Kidney (tissue), 14 donors: ENCODE measurements around the gene KRTAP17-1. TPM values are rescaled to one million over a fixed set of nuclear protein-coding genes. Genes with fewer than 3 reads are reported as not detected.

Source experiments
- DNase-seq, 5 donors: peaks; one replicate each; pipeline ENCODE4 v3.0.0-alpha.2; 2013 to 2020
- FAIRE-seq: peaks from 2 replicates; lab custom pipeline; 2012; peaks lifted over from hg19 to GRCh38; lab: Jason Lieb, UNC
- H3K27ac ChIP-seq, 2 donors: one replicate each; pipeline ENCODE4 v1.7.0; 2013; ENCODE audit warnings: low read depth in 2 of 2, low read length in 2 of 2, inconsistent platforms in 1 of 2
- H3K27me3 ChIP-seq: one replicate; pipeline ENCODE4 v1.7.1; 2013; ENCODE audit warnings: low read length, inconsistent platforms; ENCODE audit not compliant: control insufficient read depth, insufficient read depth
- H3K36me3 ChIP-seq, 3 donors: one replicate each; pipeline versions ENCODE4 v1.7.0 to v1.7.1; 2013; ENCODE audit warnings: low read length in 3 of 3, control low read depth in 1 of 3, inconsistent platforms in 1 of 3; ENCODE audit not compliant: insufficient read depth in 3 of 3, control insufficient read depth in 2 of 3
- H3K4me1 ChIP-seq, 3 donors: one replicate each; pipeline versions ENCODE4 v1.7.0 to v1.7.1; 2013; ENCODE audit warnings: low read length in 3 of 3, inconsistent platforms in 1 of 3, low read depth in 1 of 3; ENCODE audit not compliant: control insufficient read depth in 2 of 3, insufficient read depth in 2 of 3
- H3K4me3 ChIP-seq, 3 donors: one replicate each; pipeline versions ENCODE4 v1.7.0 to v1.8.1; 2013; ENCODE audit warnings: low read length in 3 of 3, control low read depth in 1 of 3, inconsistent platforms in 1 of 3
- H3K9ac ChIP-seq, 3 donors: one replicate each; pipeline versions ENCODE4 v1.7.0 to v1.7.1; 2013; ENCODE audit warnings: low read length in 3 of 3, control low read depth in 1 of 3, inconsistent platforms in 1 of 3
- H3K9me3 ChIP-seq, 3 donors: one replicate each; pipeline versions ENCODE4 v1.7.0 to v1.7.1; 2013; ENCODE audit warnings: low read length in 3 of 3, control low read depth in 1 of 3, inconsistent platforms in 1 of 3; ENCODE audit not compliant: control insufficient read depth in 2 of 3, insufficient read depth in 1 of 3
- intact Hi-C: fragments of 100-400 bp; cut with DNase I; formaldehyde crosslinking; loops from one replicate; pipeline ENCODE4 v1.11.1; 2022
- polyA plus RNA-seq: library from polyadenylated mRNA; stranded (reverse); fragments of 350-450 nt; fragmentation: Illumina TruSeq; extraction: RNeasy Lipid Tissue Mini Kit (QIAGEN cat#74804); gene quantifications from one replicate; pipeline ENCODE4 v1.2.3, GENCODE V29; 2014; ENCODE audit warnings: low read depth, low replicate concordance; ENCODE audit not compliant: insufficient read depth
- total RNA-seq: library from RNA; stranded (reverse); fragmentation: NEBNext Ultra II Directional; extraction: Animal tissue kit (Norgen Biotek cat#: 25700); gene quantifications from one replicate; pipeline ENCODE4 v1.2.1, GENCODE V29; 2021
- TF ChIP-seq, protein P1 (sequence below): IDR thresholded peaks from 3 replicates; pipeline ENCODE4 v1.5.1; 2012; ENCODE audit warnings: mild to moderate bottlenecking, moderate library complexity, borderline replicate concordance; ENCODE audit not compliant: insufficient read depth; ENCODE audit errors: extremely low read depth
- donor health status: control.
- donor health status: control.
- donor health status: control.
- donor health status: control.
- donor health status: control.
- donor health status: DM: yes; HTN: yes; CAD: no.
- donor health status: Normal renal cell carcinoma (clear cell type).

The KRTAP17-1 gene
- total and polyA plus RNA-seq, 2 donors from 2014 or later: not detected

- DNase-seq: peak in 4 of 5 donors; percentile 44 to 65 (median 56)
- TF ChIP-seq, protein P1, sequence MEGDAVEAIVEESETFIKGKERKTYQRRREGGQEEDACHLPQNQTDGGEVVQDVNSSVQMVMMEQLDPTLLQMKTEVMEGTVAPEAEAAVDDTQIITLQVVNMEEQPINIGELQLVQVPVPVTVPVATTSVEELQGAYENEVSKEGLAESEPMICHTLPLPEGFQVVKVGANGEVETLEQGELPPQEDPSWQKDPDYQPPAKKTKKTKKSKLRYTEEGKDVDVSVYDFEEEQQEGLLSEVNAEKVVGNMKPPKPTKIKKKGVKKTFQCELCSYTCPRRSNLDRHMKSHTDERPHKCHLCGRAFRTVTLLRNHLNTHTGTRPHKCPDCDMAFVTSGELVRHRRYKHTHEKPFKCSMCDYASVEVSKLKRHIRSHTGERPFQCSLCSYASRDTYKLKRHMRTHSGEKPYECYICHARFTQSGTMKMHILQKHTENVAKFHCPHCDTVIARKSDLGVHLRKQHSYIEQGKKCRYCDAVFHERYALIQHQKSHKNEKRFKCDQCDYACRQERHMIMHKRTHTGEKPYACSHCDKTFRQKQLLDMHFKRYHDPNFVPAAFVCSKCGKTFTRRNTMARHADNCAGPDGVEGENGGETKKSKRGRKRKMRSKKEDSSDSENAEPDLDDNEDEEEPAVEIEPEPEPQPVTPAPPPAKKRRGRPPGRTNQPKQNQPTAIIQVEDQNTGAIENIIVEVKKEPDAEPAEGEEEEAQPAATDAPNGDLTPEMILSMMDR: peak; percentile 72
- Histone ChIP-seq H3K4me1 (no peaks in the 10 kb centered on the region), H3K27me3 (no peaks in the 10 kb centered on the region), H3K36me3 (no peaks in the 10 kb centered on the region), H3K9me3 (no peaks in the 10 kb centered on the region), H3K9ac (no peak overlapping the region), H3K4me3 (no peak overlapping the region), H3K27ac (no peak overlapping the region)
- no peak for FAIRE-seq
- intact Hi-C loops: loop anchor here (10.0 kb wide), 1 partner anchor 415 kb away; no protein-coding TSS in a partner anchor
Measured at GRCh38 chr17:41329279-41329948, 13.9 kb upstream of the KRTAP17-1 start.

DNA sequence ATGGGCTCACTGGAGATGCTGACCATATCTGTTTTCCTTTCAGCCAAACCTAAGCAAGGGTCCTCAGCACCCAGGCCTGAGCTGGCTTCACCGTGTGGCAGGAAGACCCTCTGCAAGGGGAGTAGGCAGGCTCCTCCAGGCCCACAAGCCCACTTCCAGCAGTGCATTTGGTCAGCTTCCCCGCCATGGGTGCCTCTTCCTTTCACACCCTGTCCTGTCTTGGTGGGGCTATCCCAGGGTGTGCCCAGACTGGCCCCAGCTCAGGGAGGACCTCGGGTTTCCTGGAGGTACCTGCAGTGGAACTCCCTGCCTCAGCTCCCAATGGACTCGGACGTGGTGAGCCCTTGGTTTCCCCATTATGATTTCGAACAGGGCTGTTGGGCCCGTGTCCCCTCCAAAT is 12.7 kb upstream of the KRTAP17-1 start:
- H3K9ac ChIP-seq: no peak overlapping the region
- DNase-seq (no peak), FAIRE-seq (no peak)
- H3K4me3 ChIP-seq: no peak overlapping the region
- H3K36me3 ChIP-seq: no peaks in the 10 kb centered on the region
- intact Hi-C loops: loop anchor here (10.0 kb wide), 1 partner anchor 413 kb away; no protein-coding TSS in a partner anchor
- TF ChIP-seq, protein P1: no peak
- H3K27me3 ChIP-seq: no peaks in the 10 kb centered on the region
- H3K4me1 ChIP-seq: no peaks in the 10 kb centered on the region
- no peaks in the 10 kb centered on the region for H3K9me3 ChIP-seq
- no peak overlapping the region for H3K27ac ChIP-seq

DNA sequence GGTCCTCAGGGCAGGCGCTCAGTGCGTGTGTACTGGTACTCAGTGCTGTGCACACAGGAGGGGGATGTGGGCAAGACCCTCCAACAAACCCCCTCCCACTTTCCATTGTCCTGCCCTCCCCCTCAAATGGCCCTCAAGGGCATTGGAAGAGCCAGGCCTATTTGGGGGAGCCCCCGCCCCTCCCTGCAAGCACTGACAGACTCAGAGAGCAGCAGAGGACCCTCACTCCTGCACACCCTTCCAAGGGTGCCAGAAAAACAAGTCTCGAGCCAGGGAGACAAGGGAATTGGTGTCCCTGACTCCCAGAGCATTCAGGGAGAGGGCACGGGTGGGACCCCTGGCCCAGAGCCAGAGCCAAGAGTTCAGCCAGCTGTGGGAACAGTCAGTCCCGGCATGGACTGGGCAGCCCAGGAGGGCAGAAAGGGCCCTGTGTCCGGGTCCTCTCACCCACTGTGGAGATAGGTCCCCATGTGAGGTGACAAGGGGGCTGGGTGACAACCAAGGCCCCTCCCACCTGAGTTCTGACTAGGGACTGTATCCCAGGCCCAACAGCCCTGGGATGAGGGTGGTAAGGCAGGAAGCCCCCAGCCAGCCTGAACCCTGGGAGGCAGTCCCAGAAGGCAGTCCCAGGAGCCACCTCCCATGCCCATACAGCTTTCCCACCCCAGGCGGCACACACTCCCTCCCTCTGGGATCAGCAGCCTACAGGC is 12.1 kb upstream of the KRTAP17-1 start:
- H3K4me3 ChIP-seq: no peak overlapping the region
- no peak overlapping the region for H3K27ac ChIP-seq
- intact Hi-C loops: loop anchor here (10.0 kb wide), 1 partner anchor 413 kb away; no protein-coding TSS in a partner anchor
- H3K9me3 ChIP-seq: no peaks in the 10 kb centered on the region
- H3K36me3 ChIP-seq: no peaks in the 10 kb centered on the region
- FAIRE-seq (no peak), DNase-seq (no peak)
- TF ChIP-seq, protein P1: no peak
- H3K9ac ChIP-seq: no peak overlapping the region
- no peaks in the 10 kb centered on the region for H3K27me3 ChIP-seq
- H3K4me1 ChIP-seq: no peaks in the 10 kb centered on the region
